Kidney (tissue), 14 donors: ENCODE data around the gene C18orf63. TPM values are rescaled to one million over a fixed set of nuclear protein-coding genes. Genes with fewer than 3 reads are reported as not detected.

Experiments
- DNase-seq, 5 donors: peaks; one replicate each; pipeline ENCODE4 v3.0.0-alpha.2; 2013 to 2020
- FAIRE-seq: peaks from 2 replicates; lab custom pipeline; 2012; peaks lifted over from hg19 to GRCh38; lab: Jason Lieb, UNC
- H3K27ac ChIP-seq, 2 donors: one replicate each; pipeline ENCODE4 v1.7.0; 2013; ENCODE audit warnings: low read depth in 2 of 2, low read length in 2 of 2, inconsistent platforms in 1 of 2
- H3K27me3 ChIP-seq: one replicate; pipeline ENCODE4 v1.7.1; 2013; ENCODE audit warnings: low read length, inconsistent platforms; ENCODE audit not compliant: control insufficient read depth, insufficient read depth
- H3K36me3 ChIP-seq, 3 donors: one replicate each; pipeline versions ENCODE4 v1.7.0 to v1.7.1; 2013; ENCODE audit warnings: low read length in 3 of 3, control low read depth in 1 of 3, inconsistent platforms in 1 of 3; ENCODE audit not compliant: insufficient read depth in 3 of 3, control insufficient read depth in 2 of 3
- H3K4me1 ChIP-seq, 3 donors: one replicate each; pipeline versions ENCODE4 v1.7.0 to v1.7.1; 2013; ENCODE audit warnings: low read length in 3 of 3, inconsistent platforms in 1 of 3, low read depth in 1 of 3; ENCODE audit not compliant: control insufficient read depth in 2 of 3, insufficient read depth in 2 of 3
- H3K4me3 ChIP-seq, 3 donors: one replicate each; pipeline versions ENCODE4 v1.7.0 to v1.8.1; 2013; ENCODE audit warnings: low read length in 3 of 3, control low read depth in 1 of 3, inconsistent platforms in 1 of 3
- H3K9ac ChIP-seq, 3 donors: one replicate each; pipeline versions ENCODE4 v1.7.0 to v1.7.1; 2013; ENCODE audit warnings: low read length in 3 of 3, control low read depth in 1 of 3, inconsistent platforms in 1 of 3
- H3K9me3 ChIP-seq, 3 donors: one replicate each; pipeline versions ENCODE4 v1.7.0 to v1.7.1; 2013; ENCODE audit warnings: low read length in 3 of 3, control low read depth in 1 of 3, inconsistent platforms in 1 of 3; ENCODE audit not compliant: control insufficient read depth in 2 of 3, insufficient read depth in 1 of 3
- CTCF ChIP-seq: IDR thresholded peaks from 3 replicates; pipeline ENCODE4 v1.5.1; 2012; ENCODE audit warnings: mild to moderate bottlenecking, moderate library complexity, borderline replicate concordance; ENCODE audit not compliant: insufficient read depth; ENCODE audit errors: extremely low read depth
- intact Hi-C: fragments of 100-400 bp; cut with DNase I; formaldehyde crosslinking; loops from one replicate; pipeline ENCODE4 v1.11.1; 2022
- polyA plus RNA-seq: library from polyadenylated mRNA; stranded (reverse); fragments of 350-450 nt; fragmentation: Illumina TruSeq; extraction: RNeasy Lipid Tissue Mini Kit (QIAGEN cat#74804); gene quantifications from one replicate; pipeline ENCODE4 v1.2.3, GENCODE V29; 2014; ENCODE audit warnings: low read depth, low replicate concordance; ENCODE audit not compliant: insufficient read depth
- total RNA-seq: library from RNA; stranded (reverse); fragmentation: NEBNext Ultra II Directional; extraction: Animal tissue kit (Norgen Biotek cat#: 25700); gene quantifications from one replicate; pipeline ENCODE4 v1.2.1, GENCODE V29; 2021
- donor health status: control.
- donor health status: control.
- donor health status: control.
- donor health status: control.
- donor health status: control.
- donor health status: DM: yes; HTN: yes; CAD: no.
- donor health status: Normal renal cell carcinoma (clear cell type).

The C18orf63 gene
- total and polyA plus RNA-seq, 2 donors from 2014 or later = not detected

- H3K4me3 ChIP-seq = no peak overlapping the region
- DNase-seq = peak in 1 of 5 donors; percentile 15
- H3K9me3 ChIP-seq = no peaks in the 10 kb centered on the region
- H3K36me3 ChIP-seq = no peaks in the 10 kb centered on the region
- no peaks in the 10 kb centered on the region for H3K4me1 ChIP-seq
- H3K27ac ChIP-seq = no peak overlapping the region
- no peak for FAIRE-seq
- TF ChIP-seq CTCF = no peak
- no peak overlapping the region for H3K9ac ChIP-seq
- intact Hi-C loops = no loop called here
- no peaks in the 10 kb centered on the region for H3K27me3 ChIP-seq
Observed at GRCh38 chr18:74360852-74361655, 45.4 kb downstream of the C18orf63 start.

- FAIRE-seq (no peak), DNase-seq (no peak)
- Histone ChIP-seq H3K9me3 (no peaks in the 10 kb centered on the region), H3K9ac (no peak overlapping the region), H3K36me3 (no peaks in the 10 kb centered on the region), H3K27ac (no peak overlapping the region), H3K27me3 (no peaks in the 10 kb centered on the region), H3K4me3 (no peak overlapping the region), H3K4me1 (peaks cover 0 to 2% (median 0%) of the 10 kb centered on the region in 3 donors)
- TF ChIP-seq CTCF = no peak
- intact Hi-C loops = no loop called here
Observed at GRCh38 chr18:74367905-74368304, 52.3 kb downstream of the C18orf63 start.

DNA sequence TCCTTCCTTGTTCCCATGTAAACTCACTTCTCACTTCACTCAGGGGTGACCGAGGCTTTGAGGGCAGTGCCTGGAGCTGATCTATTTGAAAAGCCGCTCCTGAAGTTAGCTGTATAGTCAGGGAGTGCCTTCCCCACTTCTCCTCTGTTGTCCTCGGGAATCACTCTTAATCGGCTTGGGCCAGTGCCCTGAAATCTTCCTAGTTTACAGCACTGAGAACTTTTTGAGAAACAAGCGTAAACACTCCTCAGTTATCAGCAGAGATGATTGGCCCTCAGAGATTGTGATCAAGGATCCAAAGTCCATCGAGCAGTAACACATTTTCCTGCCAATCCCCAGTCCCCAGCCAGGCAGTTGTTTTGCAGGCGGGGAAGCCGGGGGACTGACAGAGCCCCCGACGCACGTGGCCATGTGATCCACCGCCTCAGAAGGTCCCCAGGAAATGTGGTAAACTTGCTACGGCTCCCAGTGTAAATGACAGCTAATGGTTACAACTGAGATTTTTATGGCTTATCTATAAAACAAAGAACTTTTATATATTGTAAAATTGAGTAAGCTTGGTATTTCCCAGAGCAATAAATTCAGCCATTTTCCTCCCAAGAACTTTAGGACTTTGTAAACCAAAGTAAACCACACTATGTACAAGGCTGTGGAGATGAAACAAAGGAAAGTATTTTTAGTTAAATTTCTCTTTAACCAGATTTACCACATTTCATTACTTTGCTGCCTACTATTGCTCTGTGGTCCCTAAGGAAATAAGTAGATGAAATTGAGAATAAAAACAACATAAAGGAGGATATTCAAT is 53.5 kb downstream of the C18orf63 start:
- Histone ChIP-seq H3K27ac (peak overlapping the region; percentile 3 to 47), H3K36me3 (no peaks in the 10 kb centered on the region), H3K27me3 (no peaks in the 10 kb centered on the region), H3K9ac (peak overlapping the region in 1 of 3 donors; percentile 60), H3K4me1 (peaks cover 0 to 2% (median 0%) of the 10 kb centered on the region in 3 donors), H3K9me3 (no peaks in the 10 kb centered on the region), H3K4me3 (peak overlapping the region in 2 of 3 donors; percentile 29 to 52)
- TF ChIP-seq CTCF = no peak
- intact Hi-C loops = no loop called here
- no peak for FAIRE-seq
- DNase-seq = peak in 2 of 5 donors; percentile 26 to 42
